Peyer's patch (tissue), 4 donors: ENCODE data around the gene TIMM21. TPM values are rescaled to one million over a fixed set of nuclear protein-coding genes. Genes with fewer than 3 reads are reported as not detected.

Source experiments
- DNase-seq, 3 donors: peaks; one replicate each; pipeline ENCODE4 v3.0.0-alpha.2; 2017 to 2019
- H3K27ac ChIP-seq, 4 donors: fragments of 200-600 bp; sonication (generic); one replicate each; pipeline ENCODE4 v1.5.1; 2016 to 2019
- H3K27me3 ChIP-seq, 2 donors: fragments of 200-600 bp; sonication (generic); one replicate each; pipeline ENCODE4 v1.5.1; 2019
- H3K36me3 ChIP-seq, 3 donors: fragments of 200-600 bp; sonication (generic); one replicate each; pipeline ENCODE4 v1.5.1; 2016 to 2019
- H3K4me1 ChIP-seq, 4 donors: fragments of 200-600 bp; sonication (generic); one replicate each; pipeline ENCODE4 v1.5.1; 2016 to 2019
- H3K4me3 ChIP-seq, 4 donors: fragments of 200-600 bp; sonication (generic); 1 replicate in 3 of 4; 2 replicates in 1 of 4; pipeline ENCODE4 v1.5.1; 2016 to 2019; ENCODE audit warnings: mild to moderate bottlenecking in 1 of 4
- H3K9me3 ChIP-seq, 4 donors: fragments of 200-600 bp; sonication (generic); one replicate each; pipeline ENCODE4 v1.5.1; 2016 to 2019; ENCODE audit warnings: mild to moderate bottlenecking in 1 of 4
- CTCF ChIP-seq, 6 experiments: fragments of 450-650 bp in 4 of 6; fragments of 200-600 bp in 2 of 6; sonication (generic) in 1 of 6; IDR thresholded peaks; one replicate each; pipeline ENCODE4 v1.5.1; 2017 to 2019; ENCODE audit warnings: antibody characterized with exemption in 6 of 6, mild to moderate bottlenecking in 3 of 6, moderate library complexity in 1 of 6
- POLR2A ChIP-seq, 2 donors: fragments of 450-650 bp; IDR thresholded peaks; one replicate each; pipeline ENCODE4 v1.5.1; 2017; ENCODE audit warnings: antibody characterized with exemption in 2 of 2, mild to moderate bottlenecking in 2 of 2, moderate library complexity in 2 of 2
- total RNA-seq, 4 donors: library from RNA; depleted of rRNA; stranded (reverse); fragments of >200 nt; gene quantifications; one replicate each; pipeline ENCODE4 v1.1.0, GENCODE V29; 2016

Gene TIMM21
- total RNA-seq, 4 donors from 2014 or later: 15.9 to 36.3 (median 22.2) TPM

GRCh38 chr18:74200780-74201179 lies 52.5 kb downstream of the TIMM21 start:
- no peak overlapping the region for H3K27ac ChIP-seq
- H3K36me3 ChIP-seq: no peaks in the 10 kb centered on the region
- no peak overlapping the region for H3K4me3 ChIP-seq
- TF ChIP-seq CTCF (IDR thresholded peaks at IDR 0.05): no peak
- no peak for TF ChIP-seq POLR2A (IDR thresholded peaks at IDR 0.05)
- no peaks in the 10 kb centered on the region for H3K27me3 ChIP-seq
- peaks cover 0 to 15% (median 1%) of the 10 kb centered on the region in 4 donors for H3K4me1 ChIP-seq
- no peak for DNase-seq
- H3K9me3 ChIP-seq: no peaks in the 10 kb centered on the region

DNA sequence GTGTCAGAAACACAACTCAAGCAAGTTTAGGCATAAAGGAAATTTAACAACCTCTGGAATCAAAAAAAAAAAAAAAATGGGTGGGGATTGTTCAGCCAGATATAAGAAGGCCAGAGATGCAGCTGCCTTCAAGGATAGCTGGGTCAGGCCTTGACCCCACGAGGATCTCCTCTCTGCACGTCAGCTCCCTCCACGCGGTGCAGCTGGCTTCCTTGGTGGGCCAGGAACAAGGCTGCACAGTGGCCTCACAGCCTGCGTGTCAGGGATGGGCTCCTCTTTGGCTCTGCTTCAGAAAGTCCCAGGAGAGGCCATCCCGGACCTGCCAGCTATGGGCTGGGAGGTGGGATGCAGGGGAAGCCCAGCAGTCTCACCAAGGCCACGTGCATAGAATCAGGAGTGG lies 55.5 kb downstream of the TIMM21 start:
- no peak overlapping the region for H3K4me3 ChIP-seq
- peaks cover 0 to under 1% (median 0%) of the 10 kb centered on the region in 4 donors for H3K4me1 ChIP-seq
- DNase-seq: no peak
- no peaks in the 10 kb centered on the region for H3K36me3 ChIP-seq
- H3K27me3 ChIP-seq: no peaks in the 10 kb centered on the region
- no peaks in the 10 kb centered on the region for H3K9me3 ChIP-seq
- TF ChIP-seq CTCF (IDR thresholded peaks at IDR 0.05): no peak
- no peak for TF ChIP-seq POLR2A (IDR thresholded peaks at IDR 0.05)
- H3K27ac ChIP-seq: no peak overlapping the region

DNA sequence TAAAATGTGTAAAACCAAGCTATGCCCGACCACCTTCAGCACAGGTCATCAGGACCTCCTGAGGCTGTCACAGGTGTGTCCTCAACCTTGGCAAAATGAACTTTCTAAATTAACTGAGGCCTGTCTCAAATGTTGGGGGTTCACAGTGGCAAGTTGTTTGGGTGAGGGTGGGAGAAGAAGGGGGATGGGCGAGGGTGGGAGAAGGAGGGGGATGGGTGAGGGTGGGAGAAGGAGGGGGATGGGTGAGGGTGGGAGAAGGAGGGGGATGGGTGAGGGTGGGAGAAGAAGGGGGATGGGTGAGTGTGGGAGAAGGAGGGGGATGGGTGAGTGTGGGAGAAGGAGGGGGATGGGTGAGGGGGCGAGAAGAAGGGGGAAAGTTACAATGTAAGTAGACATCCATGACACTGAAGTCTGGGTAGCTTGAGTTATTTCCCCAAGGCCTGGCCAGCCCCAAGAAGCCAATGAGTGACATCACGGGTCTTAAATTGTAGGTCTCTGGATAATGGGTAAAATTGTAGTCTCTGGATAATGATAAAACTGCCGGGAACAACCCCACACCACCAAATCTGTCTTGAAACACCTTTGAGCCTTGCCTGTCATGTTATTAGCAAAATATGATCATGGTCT lies 56.3 kb downstream of the TIMM21 start:
- no peak for DNase-seq
- TF ChIP-seq POLR2A (IDR thresholded peaks at IDR 0.05): no peak
- no peak for TF ChIP-seq CTCF (IDR thresholded peaks at IDR 0.05)
- H3K9me3 ChIP-seq: no peaks in the 10 kb centered on the region

More for the DNA sequence above, 56.3 kb downstream of the TIMM21 start:
- Histone ChIP-seq H3K36me3 (no peaks in the 10 kb centered on the region), H3K4me1 (no peaks in the 10 kb centered on the region), H3K27me3 (no peaks in the 10 kb centered on the region), H3K27ac (no peak overlapping the region), H3K4me3 (no peak overlapping the region)

Other genes with a start within 250 kb of the TIMM21 start
- not detected for gene FBXO15, start 689 bp upstream of the TIMM21 start, total RNA-seq
- gene CYB5A, start 143.4 kb downstream of the TIMM21 start, total RNA-seq: 100 to 1,000 TPM; 171 to 732 (median 331) TPM
- gene C18orf63, start 167.3 kb downstream of the TIMM21 start, total RNA-seq: not detected